Superior temporal gyrus (tissue), 1 donor: ENCODE measurements around the gene IGSF10.
A peak's percentile ranks its signal among the peaks of the same experiment; 100 is the strongest.

Experiments used
- DNase-seq: peaks from one replicate; pipeline ENCODE4 v3.0.0-alpha.2; 2016; ENCODE audit errors: extremely low spot score

The IGSF10 gene

GRCh38 chr3:151460228-151460627 lies 633 bp downstream of the IGSF10 start:
- DNase-seq: no peak

GRCh38 chr3:151459358-151459757 lies 1.5 kb downstream of the IGSF10 start:
- DNase-seq: no peak

- DNase-seq: no peak
These were observed 4.8 kb downstream of the IGSF10 start for GRCh38 chr3:151456065-151456464.

GRCh38 chr3:151452841-151453240 lies 8.0 kb downstream of the IGSF10 start:
- no peak for DNase-seq

GRCh38 chr3:151452368-151452767 lies 8.5 kb downstream of the IGSF10 start:
- no peak for DNase-seq

GRCh38 chr3:151446002-151446340 lies 14.9 kb downstream of the IGSF10 start:
- DNase-seq: no peak

- no peak for DNase-seq
These were observed 15.4 kb downstream of the IGSF10 start for GRCh38 chr3:151445273-151446001.

- no peak for DNase-seq
These were observed 17.3 kb downstream of the IGSF10 start for GRCh38 chr3:151443583-151443982.

GRCh38 chr3:151440940-151441339 lies 19.9 kb downstream of the IGSF10 start:
- DNase-seq: no peak

- DNase-seq: peak; percentile 93
These were observed 21.2 kb downstream of the IGSF10 start for GRCh38 chr3:151439652-151440125.

- no peak for DNase-seq
These were observed 23.0 kb downstream of the IGSF10 start for GRCh38 chr3:151437906-151438305.

- no peak for DNase-seq
These were observed 24.0 kb downstream of the IGSF10 start for GRCh38 chr3:151436675-151437446.

GRCh38 chr3:151434151-151434890 lies 26.5 kb downstream of the IGSF10 start:
- DNase-seq: no peak

GRCh38 chr3:151432616-151433372 lies 28.1 kb downstream of the IGSF10 start:
- no peak for DNase-seq

- DNase-seq: no peak
These were observed 28.9 kb downstream of the IGSF10 start for GRCh38 chr3:151431940-151432339.

- no peak for DNase-seq
These were observed 29.9 kb downstream of the IGSF10 start for GRCh38 chr3:151430821-151431484.

- no peak for DNase-seq
These were observed 32.5 kb downstream of the IGSF10 start for GRCh38 chr3:151428386-151428785.

- no peak for DNase-seq
These were observed 34.6 kb downstream of the IGSF10 start for GRCh38 chr3:151426341-151426657.

- no peak for DNase-seq
These were observed 35.1 kb downstream of the IGSF10 start for GRCh38 chr3:151425627-151426340.

GRCh38 chr3:151423091-151423490 lies 37.8 kb downstream of the IGSF10 start:
- DNase-seq: no peak

- DNase-seq: no peak
These were observed 38.9 kb downstream of the IGSF10 start for GRCh38 chr3:151421938-151422337.
